Adrenal gland (tissue), 5 donors: ENCODE data around the gene IVNS1ABP.

Experiments
- POLR2A ChIP-seq, 2 donors: fragments of 450-650 bp; IDR thresholded peaks; one replicate each; pipeline ENCODE4 v1.6.1; 2017; ENCODE audit warnings: antibody characterized with exemption in 2 of 2, mild to moderate bottlenecking in 2 of 2, moderate library complexity in 1 of 2
- TF ChIP-seq, protein P1 (sequence below), 6 experiments: fragments of 450-650 bp in 4 of 6; fragments of 200-600 bp in 2 of 6; sonication (generic) in 1 of 6; IDR thresholded peaks; 1 replicate in 5 of 6; 2 replicates in 1 of 6; pipeline versions ENCODE4 v1.5.1 to v1.8.0; 2016 to 2021; ENCODE audit warnings: antibody characterized with exemption in 6 of 6, mild to moderate bottlenecking in 2 of 6, moderate library complexity in 1 of 6
- donor health status: DM: no; HTN: no; CAD: no.

GRCh38 chr1:185353124-185353523 lies 36.1 kb upstream of the IVNS1ABP start:
- no peak for TF ChIP-seq POLR2A (IDR thresholded peaks at IDR 0.05)
- TF ChIP-seq, protein P1, sequence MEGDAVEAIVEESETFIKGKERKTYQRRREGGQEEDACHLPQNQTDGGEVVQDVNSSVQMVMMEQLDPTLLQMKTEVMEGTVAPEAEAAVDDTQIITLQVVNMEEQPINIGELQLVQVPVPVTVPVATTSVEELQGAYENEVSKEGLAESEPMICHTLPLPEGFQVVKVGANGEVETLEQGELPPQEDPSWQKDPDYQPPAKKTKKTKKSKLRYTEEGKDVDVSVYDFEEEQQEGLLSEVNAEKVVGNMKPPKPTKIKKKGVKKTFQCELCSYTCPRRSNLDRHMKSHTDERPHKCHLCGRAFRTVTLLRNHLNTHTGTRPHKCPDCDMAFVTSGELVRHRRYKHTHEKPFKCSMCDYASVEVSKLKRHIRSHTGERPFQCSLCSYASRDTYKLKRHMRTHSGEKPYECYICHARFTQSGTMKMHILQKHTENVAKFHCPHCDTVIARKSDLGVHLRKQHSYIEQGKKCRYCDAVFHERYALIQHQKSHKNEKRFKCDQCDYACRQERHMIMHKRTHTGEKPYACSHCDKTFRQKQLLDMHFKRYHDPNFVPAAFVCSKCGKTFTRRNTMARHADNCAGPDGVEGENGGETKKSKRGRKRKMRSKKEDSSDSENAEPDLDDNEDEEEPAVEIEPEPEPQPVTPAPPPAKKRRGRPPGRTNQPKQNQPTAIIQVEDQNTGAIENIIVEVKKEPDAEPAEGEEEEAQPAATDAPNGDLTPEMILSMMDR (IDR thresholded peaks at IDR 0.05) = no peak
